Tibial nerve (tissue), 4 donors: ENCODE measurements around the gene BTBD9.

Source experiments
- EP300 ChIP-seq, 2 donors: sonication (generic); formaldehyde crosslinking; IDR thresholded peaks; one replicate each; pipeline ENCODE4 v1.6.1; 2017; ENCODE audit warnings: antibody characterized with exemption in 2 of 2, mild to moderate bottlenecking in 1 of 2
- POLR2A ChIP-seq, 2 donors: fragments of 450-650 bp; IDR thresholded peaks; one replicate each; pipeline ENCODE4 v1.6.1; 2017; ENCODE audit warnings: antibody characterized with exemption in 2 of 2, mild to moderate bottlenecking in 2 of 2, moderate library complexity in 2 of 2
- TF ChIP-seq, protein P1 (sequence below), 5 experiments: fragments of 200-600 bp in 3 of 5; fragments of 450-650 bp in 2 of 5; sonication (generic) in 3 of 5; IDR thresholded peaks; one replicate each; pipeline ENCODE4 v1.5.1; 2016 to 2019; ENCODE audit warnings: antibody characterized with exemption in 5 of 5, mild to moderate bottlenecking in 3 of 5, moderate library complexity in 2 of 5

DNA sequence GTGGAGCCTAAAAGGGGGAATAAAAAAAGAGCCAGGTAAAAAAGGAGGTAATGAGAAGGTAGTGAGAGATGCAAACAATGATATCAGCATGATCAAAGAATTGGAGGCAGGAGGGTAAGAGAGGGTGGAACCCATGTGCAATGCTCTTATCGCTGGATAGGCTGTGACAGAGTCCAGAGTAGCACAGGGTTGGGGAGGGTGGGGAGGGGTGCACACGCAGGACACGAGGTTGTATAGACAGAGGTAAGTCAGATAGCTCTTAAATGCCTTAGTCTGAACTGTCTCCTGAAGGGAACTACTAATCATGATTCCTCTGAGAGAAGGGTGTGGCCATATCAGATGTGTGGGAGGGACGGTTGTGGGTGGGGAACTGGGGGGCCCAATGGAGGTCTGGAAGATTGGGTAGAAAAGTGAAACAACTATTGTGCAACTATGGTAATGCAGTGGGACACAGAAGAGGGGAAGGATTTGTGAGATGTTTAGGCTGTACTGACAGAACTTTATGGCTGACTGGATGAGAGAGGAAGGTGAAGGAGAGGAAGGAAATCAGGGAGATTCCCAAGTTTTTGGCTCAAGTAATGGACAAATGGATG, 354.8 kb downstream of the BTBD9 start:
- TF ChIP-seq, protein P1, sequence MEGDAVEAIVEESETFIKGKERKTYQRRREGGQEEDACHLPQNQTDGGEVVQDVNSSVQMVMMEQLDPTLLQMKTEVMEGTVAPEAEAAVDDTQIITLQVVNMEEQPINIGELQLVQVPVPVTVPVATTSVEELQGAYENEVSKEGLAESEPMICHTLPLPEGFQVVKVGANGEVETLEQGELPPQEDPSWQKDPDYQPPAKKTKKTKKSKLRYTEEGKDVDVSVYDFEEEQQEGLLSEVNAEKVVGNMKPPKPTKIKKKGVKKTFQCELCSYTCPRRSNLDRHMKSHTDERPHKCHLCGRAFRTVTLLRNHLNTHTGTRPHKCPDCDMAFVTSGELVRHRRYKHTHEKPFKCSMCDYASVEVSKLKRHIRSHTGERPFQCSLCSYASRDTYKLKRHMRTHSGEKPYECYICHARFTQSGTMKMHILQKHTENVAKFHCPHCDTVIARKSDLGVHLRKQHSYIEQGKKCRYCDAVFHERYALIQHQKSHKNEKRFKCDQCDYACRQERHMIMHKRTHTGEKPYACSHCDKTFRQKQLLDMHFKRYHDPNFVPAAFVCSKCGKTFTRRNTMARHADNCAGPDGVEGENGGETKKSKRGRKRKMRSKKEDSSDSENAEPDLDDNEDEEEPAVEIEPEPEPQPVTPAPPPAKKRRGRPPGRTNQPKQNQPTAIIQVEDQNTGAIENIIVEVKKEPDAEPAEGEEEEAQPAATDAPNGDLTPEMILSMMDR (IDR thresholded peaks at IDR 0.05): no peak
- TF ChIP-seq POLR2A (IDR thresholded peaks at IDR 0.05) (no peak), EP300 (IDR thresholded peaks at IDR 0.05) (no peak)
